Transverse colon (tissue), 3 donors: ENCODE results near the gene VTA1.

Experiments
- POLR2A ChIP-seq: fragments of 450-650 bp; IDR thresholded peaks from one replicate; pipeline ENCODE4 v1.6.1; 2016; ENCODE audit warnings: antibody characterized with exemption, mild to moderate bottlenecking, moderate library complexity
- TF ChIP-seq, protein P1 (sequence below), 5 experiments: fragments of 200-600 bp in 3 of 5; fragments of 450-650 bp in 2 of 5; sonication (generic) in 3 of 5; IDR thresholded peaks; 1 replicate in 2 of 5; 2 replicates in 3 of 5; pipeline ENCODE4 v1.5.1; 2016 to 2017; ENCODE audit warnings: antibody characterized with exemption in 5 of 5, inconsistent platforms in 3 of 5, mild to moderate bottlenecking in 2 of 5, moderate library complexity in 1 of 5

DNA sequence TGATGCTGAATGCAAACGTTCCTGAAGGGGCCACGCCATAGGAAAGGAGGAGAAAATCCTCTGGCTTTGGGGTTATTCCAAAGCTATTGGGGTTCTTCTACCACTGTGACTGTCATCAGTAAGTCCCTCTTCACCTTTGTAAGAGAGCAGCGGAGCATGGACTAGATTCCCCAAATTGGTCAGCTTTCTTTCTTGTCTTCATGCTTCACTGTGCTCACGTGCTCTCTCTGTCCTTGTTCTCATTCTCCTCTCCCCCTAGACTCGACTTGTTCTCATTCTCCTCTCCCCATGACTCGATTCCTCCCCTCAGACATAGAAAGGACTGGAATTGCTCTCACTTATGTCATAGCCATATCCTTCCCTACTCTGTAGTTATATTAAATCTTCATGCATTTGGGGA, 99.9 kb downstream of the VTA1 start:
- TF ChIP-seq POLR2A, result no peak
- TF ChIP-seq, protein P1, sequence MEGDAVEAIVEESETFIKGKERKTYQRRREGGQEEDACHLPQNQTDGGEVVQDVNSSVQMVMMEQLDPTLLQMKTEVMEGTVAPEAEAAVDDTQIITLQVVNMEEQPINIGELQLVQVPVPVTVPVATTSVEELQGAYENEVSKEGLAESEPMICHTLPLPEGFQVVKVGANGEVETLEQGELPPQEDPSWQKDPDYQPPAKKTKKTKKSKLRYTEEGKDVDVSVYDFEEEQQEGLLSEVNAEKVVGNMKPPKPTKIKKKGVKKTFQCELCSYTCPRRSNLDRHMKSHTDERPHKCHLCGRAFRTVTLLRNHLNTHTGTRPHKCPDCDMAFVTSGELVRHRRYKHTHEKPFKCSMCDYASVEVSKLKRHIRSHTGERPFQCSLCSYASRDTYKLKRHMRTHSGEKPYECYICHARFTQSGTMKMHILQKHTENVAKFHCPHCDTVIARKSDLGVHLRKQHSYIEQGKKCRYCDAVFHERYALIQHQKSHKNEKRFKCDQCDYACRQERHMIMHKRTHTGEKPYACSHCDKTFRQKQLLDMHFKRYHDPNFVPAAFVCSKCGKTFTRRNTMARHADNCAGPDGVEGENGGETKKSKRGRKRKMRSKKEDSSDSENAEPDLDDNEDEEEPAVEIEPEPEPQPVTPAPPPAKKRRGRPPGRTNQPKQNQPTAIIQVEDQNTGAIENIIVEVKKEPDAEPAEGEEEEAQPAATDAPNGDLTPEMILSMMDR (IDR thresholded peaks at IDR 0.05), result no peak
